MM.1S (cell line): ENCODE results near the gene ZBTB39.
"Not testable (repeated sequence)": the region's sequence is repeated elsewhere in the genome, so short reads cannot be mapped to it uniquely, and the experiment has no call there.

ENCODE experiments used
- DNase-seq: peaks from one replicate; pipeline ENCODE4 v3.0.0-alpha.2; 2015
- H2AFZ ChIP-seq: fragments of 300-600 bp; sonication (generic); 2 replicates; pipeline ENCODE4 v1.6.0; 2016; ENCODE audit warnings: antibody characterized with exemption, low read length
- H3F3A ChIP-seq: fragments of 300-600 bp; sonication (generic); 2 replicates; pipeline ENCODE4 v1.6.1; 2016; ENCODE audit warnings: mild to moderate bottlenecking, antibody characterized with exemption, low read length, moderate library complexity, mixed read lengths; ENCODE audit not compliant: insufficient read depth
- H3K27ac ChIP-seq: fragments of 300-600 bp; sonication (generic); 2 replicates; pipeline ENCODE4 v1.5.1; 2016; ENCODE audit warnings: mild to moderate bottlenecking, low read length
- H3K27me3 ChIP-seq: fragments of 300-600 bp; sonication (generic); replicated peaks from 2 replicates; pipeline ENCODE4 v1.6.0; 2016; ENCODE audit warnings: low read length; ENCODE audit not compliant: insufficient read depth
- H3K36me3 ChIP-seq: fragments of 300-600 bp; sonication (generic); replicated peaks from 2 replicates; pipeline ENCODE4 v1.6.1; 2016; ENCODE audit warnings: mild to moderate bottlenecking, low read length, mixed read lengths; ENCODE audit not compliant: insufficient read depth
- H3K4me1 ChIP-seq: fragments of 300-600 bp; sonication (generic); 2 replicates; pipeline ENCODE4 v1.6.1; 2016; ENCODE audit warnings: low read length, mixed read lengths
- H3K4me2 ChIP-seq: fragments of 300-600 bp; sonication (generic); 2 replicates; pipeline ENCODE4 v1.6.0; 2016; ENCODE audit warnings: low read depth, low read length
- H3K4me3 ChIP-seq: fragments of 300-600 bp; sonication (generic); 2 replicates; pipeline ENCODE4 v1.5.1; 2016; ENCODE audit warnings: low read length, mixed read lengths
- H3K79me2 ChIP-seq: fragments of 300-600 bp; sonication (generic); 2 replicates; pipeline ENCODE4 v1.6.1; 2016; ENCODE audit warnings: mixed run types, low read length, mixed read lengths
- H3K9ac ChIP-seq: fragments of 300-600 bp; sonication (generic); 2 replicates; pipeline ENCODE4 v1.6.1; 2016; ENCODE audit warnings: low read length, mixed read lengths
- H3K9me2 ChIP-seq: fragments of 300-600 bp; sonication (generic); replicated peaks from 2 replicates; pipeline ENCODE4 v1.6.1; 2016; ENCODE audit warnings: mild to moderate bottlenecking, low read length, mixed read lengths; ENCODE audit not compliant: insufficient read depth
- H3K9me3 ChIP-seq: fragments of 300-600 bp; sonication (generic); replicated peaks from 2 replicates; pipeline ENCODE4 v1.6.1; 2016; ENCODE audit warnings: mild to moderate bottlenecking, low read length, mixed read lengths; ENCODE audit not compliant: insufficient read depth
- H4K20me1 ChIP-seq: fragments of 300-600 bp; sonication (generic); 2 replicates; pipeline ENCODE4 v1.6.1; 2016; ENCODE audit warnings: mild to moderate bottlenecking, low read length, moderate library complexity, mixed read lengths; ENCODE audit not compliant: insufficient read depth
- EZH2 ChIP-seq: fragments of 300-600 bp; sonication (generic); optimal IDR thresholded peaks from 2 replicates; pipeline ENCODE3; 2017; ENCODE audit warnings: low read depth, mild to moderate bottlenecking, antibody characterized with exemption, low read length, mixed read lengths
- EZH2phosphoT487 ChIP-seq: fragments of 300-600 bp; sonication (generic); IDR thresholded peaks from 2 replicates; pipeline ENCODE4 v1.6.1; 2018; ENCODE audit warnings: antibody characterized with exemption, low read length
- TF ChIP-seq, protein P1 (sequence below): fragments of 300-600 bp; sonication (generic); IDR thresholded peaks from 2 replicates; pipeline ENCODE4 v1.5.1; 2016; ENCODE audit warnings: antibody characterized with exemption, low read length, mixed read lengths

The ZBTB39 gene

DNA sequence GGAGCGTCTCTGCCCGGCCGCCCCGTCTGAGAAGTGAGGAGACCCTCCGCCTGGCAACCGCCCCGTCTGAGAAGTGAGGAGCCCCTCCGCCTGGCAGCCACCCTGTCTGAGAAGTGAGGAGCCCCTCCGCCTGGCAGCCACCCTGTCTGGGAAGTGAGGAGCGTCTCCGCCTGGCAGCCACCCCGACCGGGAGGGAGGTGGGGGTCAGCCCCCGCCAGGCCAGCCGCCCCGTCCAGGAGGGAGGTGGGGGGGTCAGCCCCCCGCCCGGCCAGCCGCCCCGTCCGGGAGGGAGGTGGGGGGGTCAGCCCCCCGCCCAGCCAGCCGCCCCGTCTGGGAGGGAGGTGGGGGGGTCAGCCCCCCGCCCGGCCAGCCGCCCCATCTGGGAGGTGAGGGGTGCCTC, 42.8 kb downstream of the ZBTB39 start:
- not testable (repeated sequence) for H2AFZ ChIP-seq, H3K9me3 ChIP-seq, H3K4me3 ChIP-seq, DNase-seq, H3K9ac ChIP-seq, H3F3A ChIP-seq, H3K27me3 ChIP-seq, H4K20me1 ChIP-seq, H3K9me2 ChIP-seq, H3K36me3 ChIP-seq, H3K4me2 ChIP-seq, H3K4me1 ChIP-seq, H3K79me2 ChIP-seq, H3K27ac ChIP-seq

- not testable (repeated sequence) for H3K4me3 ChIP-seq, H3K79me2 ChIP-seq, H2AFZ ChIP-seq, H3K4me1 ChIP-seq, H4K20me1 ChIP-seq, H3K36me3 ChIP-seq, DNase-seq, H3K4me2 ChIP-seq, H3K27ac ChIP-seq, H3K27me3 ChIP-seq, H3K9me3 ChIP-seq, H3K9me2 ChIP-seq, H3K9ac ChIP-seq, H3F3A ChIP-seq
Observed at GRCh38 chr12:56962247-56962646, 44.1 kb downstream of the ZBTB39 start.

DNA sequence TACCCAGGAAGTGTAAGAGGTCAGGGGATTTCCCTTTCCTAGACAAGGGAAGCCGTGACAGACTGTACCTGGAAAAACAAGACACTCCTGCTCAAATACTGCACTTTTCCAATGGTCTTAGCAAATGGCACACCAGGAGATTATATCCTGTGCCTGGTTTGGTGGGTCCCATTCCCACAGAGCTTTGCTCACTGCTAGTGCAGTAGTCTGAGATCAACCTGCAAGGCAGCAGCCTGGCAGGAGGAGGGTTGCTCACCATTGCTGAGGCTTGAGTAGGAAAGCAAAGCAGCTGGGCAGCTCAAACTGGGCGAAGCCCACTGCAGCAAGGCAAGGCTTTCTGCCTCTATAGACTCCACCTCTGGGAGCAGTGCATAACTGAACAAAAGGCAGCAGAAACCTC, 47.9 kb downstream of the ZBTB39 start:
- Histone ChIP-seq H3K79me2 (no peaks in the 10 kb centered on the region), H3K4me3 (no peak overlapping the region), H3K27ac (no peak overlapping the region), H3F3A (no peaks in the 10 kb centered on the region), H2AFZ (no peak overlapping the region), H3K36me3 (no peaks in the 10 kb centered on the region), H3K9me3 (no peaks in the 10 kb centered on the region), H3K4me1 (no peaks in the 10 kb centered on the region), H4K20me1 (no peaks in the 10 kb centered on the region), H3K4me2 (no peak overlapping the region), H3K27me3 (no peaks in the 10 kb centered on the region), H3K9me2 (no peaks in the 10 kb centered on the region), H3K9ac (no peak overlapping the region)
- TF ChIP-seq, protein P1, sequence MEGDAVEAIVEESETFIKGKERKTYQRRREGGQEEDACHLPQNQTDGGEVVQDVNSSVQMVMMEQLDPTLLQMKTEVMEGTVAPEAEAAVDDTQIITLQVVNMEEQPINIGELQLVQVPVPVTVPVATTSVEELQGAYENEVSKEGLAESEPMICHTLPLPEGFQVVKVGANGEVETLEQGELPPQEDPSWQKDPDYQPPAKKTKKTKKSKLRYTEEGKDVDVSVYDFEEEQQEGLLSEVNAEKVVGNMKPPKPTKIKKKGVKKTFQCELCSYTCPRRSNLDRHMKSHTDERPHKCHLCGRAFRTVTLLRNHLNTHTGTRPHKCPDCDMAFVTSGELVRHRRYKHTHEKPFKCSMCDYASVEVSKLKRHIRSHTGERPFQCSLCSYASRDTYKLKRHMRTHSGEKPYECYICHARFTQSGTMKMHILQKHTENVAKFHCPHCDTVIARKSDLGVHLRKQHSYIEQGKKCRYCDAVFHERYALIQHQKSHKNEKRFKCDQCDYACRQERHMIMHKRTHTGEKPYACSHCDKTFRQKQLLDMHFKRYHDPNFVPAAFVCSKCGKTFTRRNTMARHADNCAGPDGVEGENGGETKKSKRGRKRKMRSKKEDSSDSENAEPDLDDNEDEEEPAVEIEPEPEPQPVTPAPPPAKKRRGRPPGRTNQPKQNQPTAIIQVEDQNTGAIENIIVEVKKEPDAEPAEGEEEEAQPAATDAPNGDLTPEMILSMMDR, result no peak
- TF ChIP-seq EZH2 (no peak), EZH2phosphoT487 (no peak)
- no peak for DNase-seq

GRCh38 chr12:56957229-56958052, 48.9 kb downstream of the ZBTB39 start, which contains the start of gene RDH16:
RDH16 (minus strand) TSS chr12:56957608; CDS start chr12:56957462, 146 bp downstream.
- DNase-seq, result no peak
- Histone ChIP-seq H3K4me2 (no peak within 1 kb of the TSS), H4K20me1 (no peaks in the 10 kb centered on the region), H3K9me2 (no peaks in the 10 kb centered on the region), H3K4me3 (no peak within 1 kb of the TSS), H3K4me1 (no peaks in the 10 kb centered on the region), H3K27ac (no peak within 1 kb of the TSS), H3K9me3 (no peaks in the 10 kb centered on the region), H3K9ac (no peak within 1 kb of the TSS), H3F3A (no peaks in the 10 kb centered on the region), H2AFZ (no peak within 1 kb of the TSS), H3K27me3 (no peaks in the 10 kb centered on the region), H3K79me2 (no peaks in the 10 kb centered on the region), H3K36me3 (no peaks in the 10 kb centered on the region)
- TF ChIP-seq EZH2, result no peak
- TF ChIP-seq, protein P1, result no peak
- TF ChIP-seq EZH2phosphoT487, result no peak
